GM13976 (cell line): Measurements from ENCODE around the gene CXCL12.

Experiments used
- DNase-seq: peaks from one replicate; pipeline ENCODE4 v3.0.0; 2012; ENCODE audit warnings: low spot score
- CTCF ChIP-seq: IDR thresholded peaks from 2 replicates; pipeline ENCODE4 v1.5.1; 2012; ENCODE audit warnings: borderline replicate concordance, mild to moderate bottlenecking; ENCODE audit not compliant: insufficient read depth; ENCODE audit errors: extremely low read depth, missing control alignments, control extremely low read depth
- in situ Hi-C: fragments of 300-500 bp; cut with MboI; formaldehyde crosslinking; loops from one replicate; pipeline ENCODE4 v1.12.0; 2022; ENCODE audit warnings: low sequenced_read_pairs, mixed read lengths, inconsistent platforms; ENCODE audit not compliant: unreplicated experiment

Gene CXCL12

GRCh38 chr10:44335330-44336021, 49.4 kb downstream of the CXCL12 start:
- no peak for TF ChIP-seq CTCF
- DNase-seq = no peak
- in situ Hi-C loops = no loop called here

GRCh38 chr10:44334621-44335184, 50.2 kb downstream of the CXCL12 start:
- in situ Hi-C loops = no loop called here
- no peak for TF ChIP-seq CTCF
- DNase-seq = no peak

GRCh38 chr10:44334091-44334490, 50.8 kb downstream of the CXCL12 start:
- no peak for TF ChIP-seq CTCF
- DNase-seq = no peak
- in situ Hi-C loops = no loop called here

GRCh38 chr10:44333511-44333910, 51.4 kb downstream of the CXCL12 start:
- TF ChIP-seq CTCF = no peak
- no peak for DNase-seq
- in situ Hi-C loops = no loop called here

- no peak for TF ChIP-seq CTCF
- in situ Hi-C loops = no loop called here
- DNase-seq = no peak
Measured at GRCh38 chr10:44332465-44332864, 52.4 kb downstream of the CXCL12 start.

GRCh38 chr10:44330431-44330830, 54.5 kb downstream of the CXCL12 start:
- in situ Hi-C loops = no loop called here
- TF ChIP-seq CTCF = no peak
- DNase-seq = no peak

GRCh38 chr10:44327461-44327860, 57.4 kb downstream of the CXCL12 start:
- DNase-seq = no peak
- TF ChIP-seq CTCF = no peak
- in situ Hi-C loops = no loop called here
